BLaER1 treated with 17β-estradiol and CSF1 and Interleukin-3, amounts not matched to agents 10 nM and 100 nM (cell line): ENCODE data around the gene TMEM209.

Experiments
- H3K27ac ChIP-seq, 11 experiments: shearing (Covaris generic); formaldehyde crosslinking; 2 replicates each; pipeline ENCODE4 v1.8.1; 2022
- H3K27me3 ChIP-seq, 11 experiments: shearing (Covaris generic); formaldehyde crosslinking; 2 replicates each; pipeline ENCODE4 v1.8.1; 2022
- H3K36me3 ChIP-seq, 11 experiments: shearing (Covaris generic); formaldehyde crosslinking; 2 replicates each; pipeline ENCODE4 v1.8.1; 2022
- H3K4me1 ChIP-seq, 10 experiments: shearing (Covaris generic); formaldehyde crosslinking; 2 replicates each; pipeline ENCODE4 v1.8.1; 2022
- H3K4me2 ChIP-seq, 11 experiments: shearing (Covaris generic); formaldehyde crosslinking; 2 replicates each; pipeline ENCODE4 v1.8.1; 2022
- H3K4me3 ChIP-seq, 10 experiments: shearing (Covaris generic); formaldehyde crosslinking; 2 replicates each; pipeline ENCODE4 v1.8.1; 2022
- H3K9ac ChIP-seq, 11 experiments: shearing (Covaris generic); formaldehyde crosslinking; 2 replicates each; pipeline ENCODE4 v1.8.1; 2022
- H3K9me3 ChIP-seq, 11 experiments: shearing (Covaris generic); formaldehyde crosslinking; replicated peaks in 1 of 11; 2 replicates each; pipeline ENCODE4 v1.8.1; 2022
- H4K20me1 ChIP-seq, 11 experiments: shearing (Covaris generic); formaldehyde crosslinking; 2 replicates each; pipeline ENCODE4 v1.8.1; 2022
- Cebpa-rat ChIP-seq, 11 experiments: shearing (Covaris generic); IDR thresholded peaks; 2 replicates each; pipeline ENCODE4 v1.8.1; 2022

TMEM209 gene

DNA sequence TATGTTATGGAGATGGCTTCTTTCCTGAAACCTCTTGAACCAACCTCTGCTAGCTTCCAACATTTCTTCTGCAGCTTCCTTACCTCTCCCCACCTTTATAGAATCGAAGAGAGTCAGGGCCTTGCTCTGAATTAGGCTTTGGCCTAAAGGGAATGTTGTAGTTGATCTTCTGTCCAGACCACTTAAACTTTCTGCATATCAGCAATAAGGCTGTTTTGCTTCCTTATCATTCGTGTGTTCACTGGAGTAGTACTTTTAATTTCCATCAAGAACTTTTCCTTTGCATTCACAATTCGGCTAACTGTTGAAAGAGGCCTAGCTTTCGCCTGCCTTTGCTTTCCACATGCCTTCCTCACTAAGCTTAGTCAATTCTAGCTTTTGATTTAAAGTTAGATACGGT, 86.9 kb downstream of the TMEM209 start:
- Histone ChIP-seq H3K4me1 (no peaks in the 10 kb centered on the region), H3K36me3 (peaks cover 0 to 61% (median 43%) of the 10 kb centered on the region in 11 experiments), H3K9me3 (no peaks in the 10 kb centered on the region), H3K4me3 (no peak overlapping the region), H3K27ac (no peak overlapping the region), H3K27me3 (no peaks in the 10 kb centered on the region), H3K9ac (no peak overlapping the region), H4K20me1 (0 out of 22 replicates have a peak, but pooled peaks cover 0 to 6% (median 0%) of the 10 kb centered on the region in 11 experiments), H3K4me2 (no peak overlapping the region)
- no peak for TF ChIP-seq Cebpa-rat (IDR thresholded peaks at IDR 0.05)

- H3K4me3 ChIP-seq, result no peak overlapping the region
- no peaks in the 10 kb centered on the region for H3K4me1 ChIP-seq
- no peaks in the 10 kb centered on the region for H3K27me3 ChIP-seq
- H3K9me3 ChIP-seq, result peaks cover 0 to 7% (median 0%) of the 10 kb centered on the region in 11 experiments; a peak in 6 of 22 replicates
- TF ChIP-seq Cebpa-rat (IDR thresholded peaks at IDR 0.05), result no peak
- H3K4me2 ChIP-seq, result no peak overlapping the region
- H3K27ac ChIP-seq, result no peak overlapping the region
- H3K9ac ChIP-seq, result no peak overlapping the region
- peaks cover 0 to 9% (median 0%) of the 10 kb centered on the region in 11 experiments; a peak in 1 of 22 replicates for H4K20me1 ChIP-seq
- peaks cover 0 to 26% (median 8%) of the 10 kb centered on the region in 11 experiments; a peak in 20 of 22 replicates for H3K36me3 ChIP-seq
These were observed 90.4 kb downstream of the TMEM209 start for GRCh38 chr7:130114776-130115175.
